Tibial nerve (tissue), 3 donors: ENCODE results near the gene BAZ2A.

Experiments used
- POLR2A ChIP-seq, 2 donors: fragments of 450-650 bp; IDR thresholded peaks; one replicate each; pipeline ENCODE4 v1.6.1; 2017; ENCODE audit warnings: antibody characterized with exemption in 2 of 2, mild to moderate bottlenecking in 2 of 2, moderate library complexity in 2 of 2
- TF ChIP-seq, protein P1 (sequence below), 5 experiments: fragments of 200-600 bp in 3 of 5; fragments of 450-650 bp in 2 of 5; sonication (generic) in 3 of 5; IDR thresholded peaks; one replicate each; pipeline ENCODE4 v1.5.1; 2016 to 2019; ENCODE audit warnings: antibody characterized with exemption in 5 of 5, mild to moderate bottlenecking in 3 of 5, moderate library complexity in 2 of 5

DNA sequence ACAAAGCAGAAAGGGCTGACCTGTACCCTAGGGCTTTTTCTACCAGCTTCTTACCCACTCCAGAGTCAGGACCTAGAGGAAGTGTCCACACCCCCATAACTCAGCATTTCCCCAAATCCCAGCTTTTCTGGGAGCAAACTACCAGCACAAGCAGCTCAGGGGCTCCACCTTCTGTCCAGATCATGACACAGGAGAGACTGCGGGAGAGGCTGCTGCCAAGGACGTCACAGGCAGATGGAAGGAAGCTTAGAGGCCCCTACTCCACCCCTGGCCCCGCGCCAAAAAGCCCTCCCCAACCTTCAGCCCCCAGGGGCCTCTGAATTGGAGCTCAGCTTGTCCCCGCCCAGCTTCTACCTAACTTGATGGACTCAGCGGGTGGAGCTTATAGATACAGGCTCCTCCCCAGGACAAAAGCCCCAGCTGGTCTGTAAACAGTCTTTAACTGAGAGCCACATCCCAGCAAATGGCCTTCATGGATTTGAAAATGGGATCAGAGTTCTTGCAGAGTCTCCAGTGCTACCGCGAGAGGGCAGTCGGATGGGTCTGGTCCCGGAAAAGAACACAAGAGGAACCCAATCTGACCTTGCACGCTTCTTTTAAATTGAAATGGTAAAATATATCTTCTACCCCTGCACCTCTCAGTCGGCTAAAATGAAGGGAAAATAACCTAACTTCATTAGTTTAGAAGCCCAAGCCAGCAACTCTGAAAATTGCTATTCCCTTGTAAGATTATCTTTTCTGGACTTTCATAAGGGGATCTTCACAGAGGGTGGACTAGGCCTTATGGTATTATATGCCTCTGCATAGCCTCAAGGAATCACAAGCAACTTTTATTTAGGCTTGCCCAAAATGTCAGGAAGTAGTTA, 6.8 kb upstream of the BAZ2A start:
- TF ChIP-seq, protein P1, sequence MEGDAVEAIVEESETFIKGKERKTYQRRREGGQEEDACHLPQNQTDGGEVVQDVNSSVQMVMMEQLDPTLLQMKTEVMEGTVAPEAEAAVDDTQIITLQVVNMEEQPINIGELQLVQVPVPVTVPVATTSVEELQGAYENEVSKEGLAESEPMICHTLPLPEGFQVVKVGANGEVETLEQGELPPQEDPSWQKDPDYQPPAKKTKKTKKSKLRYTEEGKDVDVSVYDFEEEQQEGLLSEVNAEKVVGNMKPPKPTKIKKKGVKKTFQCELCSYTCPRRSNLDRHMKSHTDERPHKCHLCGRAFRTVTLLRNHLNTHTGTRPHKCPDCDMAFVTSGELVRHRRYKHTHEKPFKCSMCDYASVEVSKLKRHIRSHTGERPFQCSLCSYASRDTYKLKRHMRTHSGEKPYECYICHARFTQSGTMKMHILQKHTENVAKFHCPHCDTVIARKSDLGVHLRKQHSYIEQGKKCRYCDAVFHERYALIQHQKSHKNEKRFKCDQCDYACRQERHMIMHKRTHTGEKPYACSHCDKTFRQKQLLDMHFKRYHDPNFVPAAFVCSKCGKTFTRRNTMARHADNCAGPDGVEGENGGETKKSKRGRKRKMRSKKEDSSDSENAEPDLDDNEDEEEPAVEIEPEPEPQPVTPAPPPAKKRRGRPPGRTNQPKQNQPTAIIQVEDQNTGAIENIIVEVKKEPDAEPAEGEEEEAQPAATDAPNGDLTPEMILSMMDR (IDR thresholded peaks at IDR 0.05), result peak; percentile 64 to 80 (median 72)
- TF ChIP-seq POLR2A (IDR thresholded peaks at IDR 0.05), result peak; percentile 54 to 76
